Subcutaneous adipose tissue (tissue), 4 donors: ENCODE data around the gene FCHSD2. TPM values are rescaled to one million over a fixed set of nuclear protein-coding genes. Genes with fewer than 3 reads are reported as not detected.

Source experiments
- total RNA-seq, 4 donors: library from RNA; depleted of rRNA; stranded (reverse); fragments of >200 nt; gene quantifications; one replicate each; pipeline ENCODE4 v1.1.0, GENCODE V29; 2016
- TF ChIP-seq, protein P1 (sequence below): fragments of 450-650 bp; IDR thresholded peaks from one replicate; pipeline ENCODE4 v1.5.1; 2016; ENCODE audit warnings: low read depth, mild to moderate bottlenecking, control low read depth, antibody characterized with exemption, moderate library complexity

Gene FCHSD2
- total RNA-seq, 4 donors from 2014 or later = 26.2 to 34.7 (median 30.0) TPM

DNA sequence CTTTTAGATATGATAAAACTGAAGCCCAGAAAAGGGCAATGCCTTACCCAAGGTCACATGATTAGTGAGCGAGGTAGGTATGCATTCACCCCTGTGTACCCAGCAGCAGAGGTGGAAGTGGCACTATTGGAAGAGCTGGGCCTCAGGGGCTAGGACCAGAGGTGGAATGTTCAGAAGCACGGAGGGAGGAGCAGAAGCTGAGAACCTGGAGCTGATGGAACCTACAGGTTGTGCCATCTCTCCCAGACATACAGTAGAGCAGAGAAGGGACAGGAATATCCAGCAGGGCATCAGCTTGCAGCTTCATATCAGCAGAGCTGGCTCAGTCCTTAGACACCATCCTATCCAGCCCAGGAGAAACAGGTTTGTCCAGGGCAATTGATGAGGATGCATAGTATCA is 14.6 kb upstream of the FCHSD2 start:
- TF ChIP-seq, protein P1, sequence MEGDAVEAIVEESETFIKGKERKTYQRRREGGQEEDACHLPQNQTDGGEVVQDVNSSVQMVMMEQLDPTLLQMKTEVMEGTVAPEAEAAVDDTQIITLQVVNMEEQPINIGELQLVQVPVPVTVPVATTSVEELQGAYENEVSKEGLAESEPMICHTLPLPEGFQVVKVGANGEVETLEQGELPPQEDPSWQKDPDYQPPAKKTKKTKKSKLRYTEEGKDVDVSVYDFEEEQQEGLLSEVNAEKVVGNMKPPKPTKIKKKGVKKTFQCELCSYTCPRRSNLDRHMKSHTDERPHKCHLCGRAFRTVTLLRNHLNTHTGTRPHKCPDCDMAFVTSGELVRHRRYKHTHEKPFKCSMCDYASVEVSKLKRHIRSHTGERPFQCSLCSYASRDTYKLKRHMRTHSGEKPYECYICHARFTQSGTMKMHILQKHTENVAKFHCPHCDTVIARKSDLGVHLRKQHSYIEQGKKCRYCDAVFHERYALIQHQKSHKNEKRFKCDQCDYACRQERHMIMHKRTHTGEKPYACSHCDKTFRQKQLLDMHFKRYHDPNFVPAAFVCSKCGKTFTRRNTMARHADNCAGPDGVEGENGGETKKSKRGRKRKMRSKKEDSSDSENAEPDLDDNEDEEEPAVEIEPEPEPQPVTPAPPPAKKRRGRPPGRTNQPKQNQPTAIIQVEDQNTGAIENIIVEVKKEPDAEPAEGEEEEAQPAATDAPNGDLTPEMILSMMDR = no peak

DNA sequence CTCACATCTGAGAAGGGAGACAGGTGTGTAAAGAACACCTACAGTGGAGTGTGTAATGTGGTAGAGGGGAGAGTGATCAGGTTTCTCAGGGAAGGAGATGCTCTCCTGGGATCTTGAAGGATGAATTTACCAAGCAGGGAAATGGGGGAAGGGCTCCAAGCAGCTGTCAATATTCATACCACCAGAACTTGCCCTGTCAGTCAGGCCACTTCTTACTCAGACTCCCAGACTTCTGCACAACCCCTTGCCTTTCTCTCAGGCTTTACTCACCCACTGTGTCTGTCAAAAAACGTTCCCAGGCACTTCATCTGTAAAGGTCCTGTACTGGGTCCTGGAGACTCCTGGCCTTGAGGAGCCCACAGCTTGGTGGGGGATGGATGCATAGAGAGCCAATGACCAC is 14.0 kb upstream of the FCHSD2 start:
- TF ChIP-seq, protein P1 = no peak

DNA sequence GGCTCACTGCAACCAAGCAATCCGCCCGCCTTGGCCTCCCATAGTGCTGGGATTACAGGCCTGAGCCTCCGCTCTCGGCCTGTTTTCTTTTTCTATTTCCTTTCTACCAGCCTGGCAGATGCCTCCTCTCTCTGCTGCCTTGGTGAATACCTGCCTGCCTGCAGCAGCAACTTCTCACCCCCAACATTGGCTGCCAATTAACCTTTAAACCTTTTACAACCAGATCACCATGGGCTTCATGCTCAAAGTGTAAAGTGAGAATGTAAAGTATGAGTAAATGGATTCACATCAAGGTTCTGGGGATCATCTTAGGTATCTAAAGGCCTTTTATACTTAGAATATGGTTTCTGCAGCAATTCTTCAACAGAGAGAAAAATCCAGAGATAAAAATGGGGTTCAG is 13.0 kb upstream of the FCHSD2 start:
- TF ChIP-seq, protein P1 = no peak

DNA sequence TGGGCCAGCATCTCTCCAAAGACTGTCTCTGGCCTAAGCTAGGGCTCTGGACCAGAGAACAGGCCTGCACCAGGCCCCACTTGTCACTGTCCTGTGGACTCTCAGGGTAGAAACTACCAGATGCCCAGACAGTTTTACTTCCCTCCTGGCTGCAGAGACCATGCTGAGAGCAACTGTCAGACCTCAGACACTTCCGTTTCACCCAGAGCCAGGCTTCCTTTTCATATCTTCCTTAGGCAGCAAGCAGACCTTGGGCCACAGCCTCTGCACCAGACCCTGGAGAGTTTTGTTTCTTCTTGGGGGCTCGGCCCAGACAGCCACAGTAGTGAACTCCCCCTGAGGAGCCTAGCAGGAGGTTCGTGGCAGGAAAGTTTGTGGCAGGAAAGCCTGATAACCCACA is 12.1 kb upstream of the FCHSD2 start:
- TF ChIP-seq, protein P1 = no peak

DNA sequence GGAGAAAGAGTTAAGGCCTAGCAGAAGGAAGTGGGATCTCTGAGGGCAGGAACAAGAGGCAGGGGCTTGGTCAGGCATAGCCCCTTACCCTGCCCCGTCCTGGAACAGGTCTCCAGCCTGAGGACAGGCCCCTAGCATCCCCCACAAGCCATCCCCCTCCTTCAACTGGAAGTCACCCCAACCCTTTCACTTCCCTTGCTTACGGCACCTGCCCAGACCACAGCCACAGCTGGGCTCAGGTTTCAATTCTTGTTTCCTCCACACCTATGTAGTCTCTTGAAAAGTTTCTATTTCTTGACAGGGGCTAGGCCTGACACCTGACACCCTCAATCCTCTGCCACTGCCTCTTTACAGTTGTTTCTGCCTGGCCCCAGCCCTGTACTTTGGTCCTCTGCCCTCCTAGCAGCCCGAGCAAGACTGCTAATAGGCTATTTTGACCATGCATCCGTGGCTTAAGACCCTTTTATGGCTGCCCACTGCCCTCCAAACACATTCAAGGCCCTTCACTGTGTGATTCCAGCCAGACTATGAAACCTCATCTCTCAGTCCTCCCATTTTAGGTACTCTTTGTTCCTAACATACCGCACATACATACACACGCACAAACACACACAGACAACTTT is 10.9 kb upstream of the FCHSD2 start:
- TF ChIP-seq, protein P1 = no peak

DNA sequence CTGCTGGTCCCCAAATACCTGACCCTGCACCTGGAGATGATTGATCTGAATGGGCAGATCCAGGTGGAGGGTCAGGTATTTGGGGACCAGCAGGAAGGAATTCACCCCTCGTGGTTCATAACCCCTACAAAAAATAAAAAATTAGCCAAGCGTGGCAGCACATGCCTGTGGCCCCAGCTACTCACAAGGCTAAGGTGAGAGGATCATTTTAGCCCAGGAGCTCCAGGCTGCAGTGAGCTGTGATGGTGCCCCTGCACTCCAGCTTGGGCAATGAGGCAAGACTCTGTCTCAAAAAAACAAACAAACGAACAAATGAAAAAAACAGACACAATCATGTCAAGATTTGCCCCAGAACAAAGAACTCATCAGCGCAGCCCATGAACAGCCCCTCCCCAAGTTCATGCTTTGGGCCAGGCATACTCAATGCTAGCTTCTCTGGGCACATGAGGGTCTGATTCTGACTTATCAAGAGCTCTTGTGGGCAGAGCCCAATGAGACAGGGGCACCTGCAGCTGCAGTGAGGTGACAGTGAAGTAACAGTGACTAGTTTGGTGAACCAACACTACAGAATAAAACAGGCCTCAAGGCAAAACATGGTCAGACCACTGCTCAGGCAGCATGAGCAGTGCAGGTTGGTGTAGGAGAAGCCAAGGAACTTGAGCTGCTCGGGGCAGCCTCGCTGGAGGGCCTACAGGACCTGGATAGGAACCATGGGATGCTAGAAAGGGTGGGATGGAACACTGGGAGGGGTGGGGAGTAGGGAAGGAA is 10.2 kb upstream of the FCHSD2 start:
- TF ChIP-seq, protein P1 = no peak

DNA sequence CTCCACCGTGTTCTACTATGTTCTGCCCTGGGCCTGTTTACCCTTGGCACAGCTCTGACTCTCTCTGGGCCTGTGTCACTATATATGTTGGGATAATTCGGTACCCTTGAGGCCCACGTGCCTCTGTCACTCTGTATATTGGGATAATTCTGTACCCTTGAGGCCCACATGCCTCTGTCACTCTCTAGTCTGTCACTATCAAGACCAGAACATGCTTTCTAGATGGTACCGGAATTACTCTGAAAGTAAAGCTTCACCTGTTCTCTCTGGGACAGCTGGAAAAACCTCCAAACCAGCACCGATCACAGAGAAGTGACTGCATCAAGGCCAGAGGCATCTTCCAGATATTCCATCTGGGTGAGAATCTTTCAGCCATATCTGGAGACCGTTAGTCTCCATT is 9.3 kb upstream of the FCHSD2 start:
- TF ChIP-seq, protein P1 = no peak
